Hepatic stellate cell (primary cell): ENCODE data around the gene HNRNPF.
"Not testable (repeated sequence)": the region's sequence is repeated elsewhere in the genome, so short reads cannot be mapped to it uniquely, and the experiment has no call there.

Source experiments
- DNase-seq: peaks from one replicate; pipeline ENCODE4 v3.0.0; 2011; ENCODE audit warnings: low spot score

HNRNPF gene

DNA sequence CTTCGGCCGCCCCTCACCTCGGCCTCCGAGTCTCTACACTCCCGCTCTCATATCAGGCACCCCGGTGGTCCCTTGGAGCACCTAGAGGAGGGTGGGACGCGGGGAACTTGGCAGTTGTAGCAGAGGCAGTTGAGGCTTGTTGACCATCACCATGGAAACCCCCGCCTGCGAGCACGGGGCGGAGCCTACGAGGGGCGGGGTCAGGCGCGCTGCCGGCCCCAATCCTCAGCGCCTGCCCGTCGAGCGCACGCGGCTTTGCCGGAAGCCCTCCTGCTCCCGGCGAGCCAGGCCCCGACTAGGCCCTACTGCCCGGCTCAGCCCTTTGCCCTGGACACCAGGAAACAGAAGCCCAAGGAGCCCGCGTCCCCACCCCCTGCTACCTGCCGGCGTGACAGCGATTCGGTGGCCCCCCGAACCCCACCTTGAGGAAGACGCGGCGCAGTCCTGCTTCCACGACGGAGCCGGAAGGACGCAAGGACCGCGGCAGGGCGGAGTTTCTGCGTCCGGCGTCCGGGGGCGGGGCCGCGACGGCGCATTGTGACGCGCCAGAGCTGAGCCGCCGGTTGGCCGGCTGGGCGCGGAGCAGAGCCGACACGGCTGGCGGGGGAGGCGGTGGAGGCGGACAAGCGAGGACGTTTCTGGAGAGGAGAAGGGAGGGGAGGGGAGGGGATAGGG is at the start of gene HNRNPF:
Gene HNRNPF (minus strand): TSS at position 477 of the 675 bp plus-strand sequence. CDS start 21,302 bp downstream, outside the sequence.
- peak; percentile 95 for DNase-seq

DNA sequence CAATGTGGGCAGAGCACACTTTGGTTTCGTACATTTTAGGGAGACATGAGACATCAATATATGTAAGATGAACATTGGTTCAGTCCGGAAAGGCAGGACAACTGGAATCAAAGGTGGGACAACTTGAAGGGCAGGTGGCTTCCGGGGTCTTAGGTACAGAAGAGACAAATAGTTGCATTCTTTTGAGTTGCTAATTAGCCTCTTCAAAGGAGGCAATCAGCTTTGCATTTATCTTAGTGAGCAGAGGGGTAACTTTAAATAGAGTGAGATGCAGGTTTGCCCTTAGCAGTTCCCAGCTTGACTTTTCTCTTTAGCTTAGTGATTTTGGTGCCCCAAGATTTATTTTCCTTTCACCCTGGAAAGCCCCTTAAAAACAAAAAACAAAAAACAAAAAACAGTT is 49.2 kb upstream of the HNRNPF start:
- DNase-seq: no peak

GRCh38 chr10:43456561-43456960 is 47.6 kb upstream of the HNRNPF start:
- DNase-seq: not testable (repeated sequence)

GRCh38 chr10:43454025-43454424 is 45.0 kb upstream of the HNRNPF start:
- DNase-seq: not testable (repeated sequence)

GRCh38 chr10:43453266-43453831 is 44.4 kb upstream of the HNRNPF start:
- no peak for DNase-seq

DNA sequence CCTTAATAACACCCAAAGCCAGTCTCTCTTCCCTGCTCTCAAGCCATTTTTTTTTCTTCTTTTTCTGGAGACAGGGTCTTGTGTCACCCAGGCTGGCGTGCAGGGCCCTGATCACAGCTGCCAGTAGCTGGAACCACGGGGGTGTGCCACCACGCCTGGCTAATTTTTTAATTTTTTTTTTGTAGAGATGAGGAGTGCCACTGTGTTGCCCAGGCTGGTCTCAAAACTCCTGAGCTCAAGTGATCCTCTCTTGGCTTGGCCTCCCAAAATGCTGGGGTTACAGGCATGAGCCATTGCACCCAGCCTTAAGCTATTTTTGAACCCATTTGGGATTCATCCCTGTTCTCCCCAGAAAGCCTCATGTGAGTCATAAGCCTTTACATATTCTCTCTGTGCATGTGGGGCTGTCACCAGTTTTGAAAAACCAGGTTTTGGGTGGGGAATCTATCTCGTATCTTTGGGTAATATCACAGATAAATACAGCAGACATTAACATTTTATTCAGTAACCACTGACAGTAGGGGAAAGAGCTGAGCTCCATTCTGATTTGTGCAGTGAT is 43.4 kb upstream of the HNRNPF start:
- no peak for DNase-seq

DNA sequence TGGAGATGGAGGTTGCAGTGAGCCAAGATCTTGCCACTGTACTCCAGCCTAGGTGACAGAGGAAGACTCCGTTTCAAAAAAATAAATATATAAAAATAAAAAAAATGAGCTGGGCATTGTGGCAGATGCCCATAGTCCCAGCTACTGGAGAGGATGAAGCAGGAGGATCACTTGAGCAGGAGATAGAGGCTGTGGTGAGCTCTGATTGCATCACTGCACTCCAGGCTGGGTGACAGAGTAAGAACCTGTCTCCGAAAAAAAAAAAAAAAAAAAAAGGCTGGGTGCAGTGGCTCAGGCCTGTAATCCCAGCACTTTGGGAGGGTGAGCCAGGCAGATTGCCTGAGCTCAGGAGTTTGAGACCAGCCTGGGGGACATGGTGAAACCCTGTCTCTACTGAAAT is 39.8 kb upstream of the HNRNPF start:
- no peak for DNase-seq

DNA sequence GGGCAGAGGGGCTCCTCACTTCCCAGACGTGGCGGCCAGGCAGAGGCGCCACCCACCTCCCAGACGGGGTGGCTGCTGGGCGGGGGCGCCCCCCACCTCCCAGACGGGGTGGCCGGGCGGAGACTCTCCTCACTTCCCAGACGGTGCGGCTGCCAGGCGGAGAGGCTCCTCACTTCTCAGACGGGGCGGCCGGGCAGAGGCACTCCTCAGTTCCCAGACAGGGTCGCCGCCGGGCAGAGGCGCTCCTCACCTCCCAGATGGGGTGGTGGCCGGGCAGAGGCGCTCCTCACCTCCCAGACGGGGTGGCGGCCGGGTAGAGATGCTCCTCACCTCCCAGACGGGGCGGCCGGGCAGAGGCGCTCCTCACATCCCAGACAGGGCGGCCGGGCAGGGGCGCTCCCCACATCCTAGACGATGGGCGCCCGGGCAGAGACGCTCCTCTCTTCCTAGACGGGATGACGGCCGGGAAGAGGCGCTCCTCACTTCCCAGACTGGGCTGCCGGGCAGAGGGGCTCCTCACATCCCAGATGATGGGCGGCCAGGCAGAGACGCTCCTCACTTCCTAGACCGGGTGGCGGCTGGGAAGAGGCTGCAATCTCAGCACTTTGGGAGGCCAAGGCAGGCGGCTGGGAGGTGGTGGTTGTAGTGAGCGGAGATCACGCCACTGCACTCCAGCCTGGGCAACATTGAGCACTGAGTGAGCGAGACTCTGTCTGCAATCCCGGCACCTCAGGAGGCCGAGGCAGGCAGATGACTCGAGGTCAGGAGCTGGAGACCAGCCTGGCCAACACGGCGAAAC is 37.4 kb upstream of the HNRNPF start:
- DNase-seq: not testable (repeated sequence)

- no peak for DNase-seq
Measured at GRCh38 chr10:43444897-43445466, 36.0 kb upstream of the HNRNPF start.

- no peak for DNase-seq
Measured at GRCh38 chr10:43444323-43444722, 35.3 kb upstream of the HNRNPF start.

DNA sequence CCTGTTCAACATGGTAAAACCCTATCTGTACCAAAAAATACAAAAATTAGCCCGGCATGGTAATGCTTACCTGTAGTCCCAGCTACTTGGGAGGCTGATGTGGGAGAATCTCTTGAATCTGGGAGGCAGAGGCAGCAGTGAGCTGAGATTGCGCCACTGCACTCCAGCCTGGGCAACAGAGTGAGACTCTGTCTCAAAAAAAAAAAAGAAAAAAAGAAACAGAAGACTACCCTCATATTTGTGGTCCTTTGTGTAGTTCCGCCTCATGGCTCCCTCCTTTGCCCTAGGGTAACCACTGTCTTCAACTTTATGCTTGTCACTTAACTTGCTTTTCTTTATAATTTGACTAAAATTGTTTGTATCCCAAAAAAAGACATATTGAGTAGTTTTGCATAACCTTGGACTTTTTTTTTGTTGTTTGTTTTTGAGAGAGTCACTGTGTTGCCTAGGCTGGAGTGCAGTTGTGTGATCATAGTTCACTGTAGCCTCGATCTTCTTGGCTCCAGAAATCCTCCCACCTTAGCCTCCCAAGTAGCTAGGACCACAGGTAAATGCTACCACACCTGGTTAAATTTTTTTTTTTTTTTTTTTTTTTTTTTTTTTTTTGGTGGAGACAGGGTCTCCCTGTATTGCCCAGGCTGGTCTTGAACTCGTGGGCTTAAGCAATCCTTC is 31.6 kb upstream of the HNRNPF start:
- DNase-seq: no peak

GRCh38 chr10:43437141-43437870 is 28.3 kb upstream of the HNRNPF start:
- peak; percentile 42 for DNase-seq

DNA sequence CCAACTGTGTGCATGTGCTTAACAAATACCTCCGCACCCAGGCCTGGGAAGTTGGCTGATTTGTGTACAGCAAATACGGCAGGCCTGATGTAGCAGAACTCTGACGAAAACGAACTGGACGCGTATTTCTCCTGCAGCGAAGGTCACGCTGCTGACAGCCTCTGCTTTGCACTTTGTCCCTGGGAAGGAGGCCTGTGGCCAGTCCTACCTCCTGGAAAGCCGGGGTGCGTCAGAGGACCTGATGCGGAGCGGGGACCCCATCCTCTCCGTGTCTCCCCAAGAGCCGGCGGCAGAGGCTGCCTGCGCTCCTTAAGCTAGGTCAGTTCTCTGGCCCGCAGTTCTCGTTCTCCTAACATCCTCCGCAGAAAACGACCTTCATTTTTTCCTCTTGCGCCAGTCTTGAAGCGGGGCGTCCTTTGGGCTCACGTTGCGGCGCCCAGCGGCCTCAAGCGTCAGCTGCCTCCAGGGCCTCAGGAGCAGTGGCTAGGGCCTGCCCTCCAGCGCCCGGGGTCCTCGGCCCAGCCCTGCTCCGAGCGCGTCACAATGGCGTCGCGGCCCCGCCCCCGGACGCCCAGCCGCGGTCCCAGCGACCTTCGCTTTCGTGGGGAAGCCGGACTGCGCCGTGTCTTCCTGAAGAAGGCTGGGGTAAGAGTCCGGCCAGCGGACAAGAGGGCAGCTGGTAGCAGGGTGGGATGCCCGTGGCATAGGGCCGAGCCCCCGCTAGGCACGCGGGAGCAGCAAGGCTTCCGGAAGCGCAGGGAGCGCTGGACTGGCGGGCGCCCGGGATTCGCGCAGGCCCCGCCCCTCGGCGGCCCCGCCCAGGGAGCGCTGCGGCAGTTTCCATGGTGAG is 27.5 kb upstream of the HNRNPF start, which contains the start of gene ZNF487:
Gene ZNF487 (plus strand): TSS at position 821 of the 850 bp plus-strand sequence. CDS start 38,703 bp downstream, outside the sequence.
- peak; percentile 93 for DNase-seq

DNA sequence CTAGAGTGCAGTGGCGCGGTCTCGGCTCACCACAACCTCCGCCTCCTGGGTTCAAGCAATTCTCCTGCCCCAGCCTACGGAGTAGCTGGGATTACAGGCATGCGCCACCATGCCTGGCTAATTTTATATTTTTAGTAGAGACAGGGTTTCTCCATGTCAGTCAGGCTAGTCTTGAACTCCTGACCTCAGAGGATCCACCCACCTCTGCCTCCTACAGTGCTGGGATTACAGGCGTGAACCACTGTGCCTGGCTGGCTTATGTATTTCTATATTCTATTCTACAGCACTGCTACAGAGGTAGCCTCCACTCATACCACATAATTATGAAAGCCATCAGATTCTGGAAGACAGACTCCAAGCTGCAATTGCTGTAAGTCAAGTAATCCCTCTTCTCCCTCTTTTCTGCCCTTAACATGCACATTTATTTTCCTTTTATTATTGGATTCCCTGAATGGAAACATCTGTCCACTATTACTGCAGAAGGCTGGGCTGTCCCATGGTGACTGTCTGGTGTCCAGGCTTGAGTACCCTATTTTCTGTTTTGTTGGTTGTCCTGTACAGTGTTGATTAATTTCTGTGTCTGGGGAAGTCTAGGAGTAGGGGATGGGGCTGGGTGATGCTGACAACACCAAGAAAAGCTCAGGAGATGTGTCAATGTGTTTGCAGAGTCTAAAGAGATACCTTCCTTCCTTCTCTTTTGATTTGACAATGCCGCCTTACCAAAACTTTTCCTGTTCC is 22.1 kb upstream of the HNRNPF start:
- no peak for DNase-seq

DNA sequence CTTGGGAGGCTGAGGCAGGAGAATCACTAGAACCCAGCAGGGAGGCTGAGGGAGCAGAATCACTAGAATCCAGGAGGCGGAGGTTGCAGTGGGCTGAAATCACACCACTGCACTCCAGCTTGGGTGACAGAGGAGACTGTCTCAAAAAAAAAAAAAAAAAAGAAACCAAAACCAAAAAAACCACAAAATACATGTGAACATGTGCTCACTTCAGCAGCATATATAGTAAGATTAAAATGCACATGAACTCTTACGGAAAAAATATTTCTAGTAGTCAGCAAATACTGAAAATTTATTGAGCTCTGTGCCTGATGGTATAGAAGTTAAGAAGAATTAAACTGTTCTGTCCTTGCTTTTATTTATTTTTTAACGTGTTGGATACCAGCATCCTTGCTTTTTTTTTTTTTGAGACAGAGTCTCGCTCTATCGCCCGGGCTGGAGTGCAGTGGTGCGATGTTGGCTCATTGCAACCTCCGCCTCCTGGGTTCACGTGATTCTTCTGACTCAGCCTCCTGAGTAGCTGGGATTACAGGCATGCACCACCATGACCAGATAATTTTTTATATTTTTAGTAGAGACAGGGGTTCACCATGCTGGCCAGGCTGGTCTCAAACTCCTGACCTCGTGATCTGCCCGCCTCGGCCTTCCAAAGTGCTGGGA is 18.3 kb upstream of the HNRNPF start:
- DNase-seq: no peak

DNA sequence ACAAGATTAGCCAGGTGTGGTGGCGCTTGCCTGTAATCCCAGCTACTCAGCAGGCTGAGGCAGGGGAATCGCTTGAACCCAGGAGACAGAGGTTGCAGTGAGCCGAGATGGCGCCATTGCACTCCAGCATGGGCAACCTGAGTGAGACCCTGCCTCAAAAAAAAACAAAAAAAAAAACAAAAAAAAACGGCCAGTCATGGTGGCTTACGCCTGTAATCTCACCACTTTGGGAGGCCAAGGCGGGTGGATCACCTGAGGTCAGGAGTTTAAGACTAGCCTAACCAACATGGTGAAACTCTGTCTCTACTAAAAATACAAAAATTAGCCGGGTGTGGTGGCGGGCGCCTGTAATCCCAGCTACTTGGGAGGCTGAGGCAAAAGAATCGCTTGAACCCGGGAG is 17.5 kb upstream of the HNRNPF start:
- not testable (repeated sequence) for DNase-seq

DNA sequence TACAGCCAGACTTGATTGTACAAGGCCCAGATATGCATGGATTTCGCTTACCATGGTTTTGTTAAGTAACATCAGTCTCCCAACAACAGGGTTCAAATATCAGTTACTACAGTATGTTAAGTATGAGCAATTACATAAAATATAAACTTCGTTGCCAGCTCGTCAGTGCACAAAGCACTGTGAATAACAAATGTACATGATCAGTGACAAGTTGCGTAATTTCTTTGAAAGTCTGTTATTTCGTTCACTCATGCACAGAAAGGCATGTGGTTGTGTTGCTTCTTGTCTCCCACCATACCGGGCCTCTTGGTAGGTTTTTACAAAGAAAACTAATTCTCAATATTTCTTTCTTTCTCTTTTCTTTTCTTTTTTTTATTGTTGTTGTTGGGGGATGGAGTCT is 15.4 kb upstream of the HNRNPF start:
- DNase-seq: no peak

GRCh38 chr10:43421944-43422343 is 13.0 kb upstream of the HNRNPF start:
- not testable (repeated sequence) for DNase-seq

DNA sequence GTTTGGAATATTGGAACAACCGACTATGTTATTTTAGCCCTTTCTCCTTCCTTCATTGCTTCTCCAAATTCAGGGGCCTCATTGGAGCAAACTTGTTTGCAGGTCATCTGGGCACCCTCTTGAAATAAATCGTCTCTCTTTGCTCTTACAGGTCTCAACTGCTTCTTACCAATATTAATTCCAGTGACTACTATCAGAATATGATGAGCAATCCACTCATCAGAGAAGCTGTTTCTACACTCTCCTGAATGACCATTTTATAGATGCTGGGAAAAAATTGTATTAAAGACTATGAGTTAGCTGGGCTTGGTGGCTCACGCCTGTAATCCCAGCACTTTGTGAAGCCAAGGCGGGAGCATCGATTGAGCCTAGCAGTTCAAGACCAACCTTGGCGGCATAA is 12.5 kb upstream of the HNRNPF start:
- no peak for DNase-seq
